Measurements from ENCODE around the gene HOXC9. TPM values are rescaled to one million over a fixed set of nuclear protein-coding genes. Genes with fewer than 3 reads are reported as not detected.

Gene HOXC9
- total RNA-seq, 3 donors from 2014 or later, result 3.8 to 16.8 (median 4.6) TPM

GRCh38 chr12:53978477-53979356 lies 21.2 kb upstream of the HOXC9 start:
- Histone ChIP-seq H3K27me3 (peaks cover 6 to 89% of the 10 kb centered on the region in 2 donors), H3K4me1 (peaks cover 0 to 7% of the 10 kb centered on the region in 2 donors), H3K9me3 (no peaks in the 10 kb centered on the region)

GRCh38 chr12:53980104-53980801 lies 19.7 kb upstream of the HOXC9 start:
- H3K4me3 ChIP-seq, result no peak overlapping the region
- TF ChIP-seq CTCF (IDR thresholded peaks at IDR 0.05), result no peak
- TF ChIP-seq POLR2A (IDR thresholded peaks at IDR 0.05), result no peak
- TF ChIP-seq POLR2AphosphoS5 (IDR thresholded peaks at IDR 0.05), result no peak
- no peak for DNase-seq (ENCODE audit: low spot score in 2 of 2)
- no peaks in the 10 kb centered on the region for H3K9me3 ChIP-seq
- no peaks in the 10 kb centered on the region for H3K36me3 ChIP-seq
- no peak overlapping the region for H3K27ac ChIP-seq
- intact Hi-C loops (cut with DNase I; ENCODE audit: low total_unique reads), result no loop called here
- H3K4me1 ChIP-seq, result peaks cover 0 to 2% of the 10 kb centered on the region in 2 donors
- peaks cover 2 to 86% of the 10 kb centered on the region in 2 donors for H3K27me3 ChIP-seq

More at GRCh38 chr12:53978477-53979356, 21.2 kb upstream of the HOXC9 start:
- intact Hi-C loops (cut with DNase I; ENCODE audit: low total_unique reads), result no loop called here
- TF ChIP-seq POLR2A (IDR thresholded peaks at IDR 0.05) (no peak), CTCF (IDR thresholded peaks at IDR 0.05) (no peak), POLR2AphosphoS5 (IDR thresholded peaks at IDR 0.05) (no peak)
- Histone ChIP-seq H3K36me3 (no peaks in the 10 kb centered on the region), H3K27ac (no peak overlapping the region), H3K4me3 (no peak overlapping the region)
- DNase-seq (ENCODE audit: low spot score in 2 of 2), result no peak

- DNase-seq (ENCODE audit: low spot score in 2 of 2), result no peak
- no peak overlapping the region for H3K4me3 ChIP-seq
- no peaks in the 10 kb centered on the region for H3K36me3 ChIP-seq
- H3K9me3 ChIP-seq, result no peaks in the 10 kb centered on the region
- peaks cover 3 to 86% of the 10 kb centered on the region in 2 donors for H3K27me3 ChIP-seq
- peaks cover 0 to 8% of the 10 kb centered on the region in 2 donors for H3K4me1 ChIP-seq
- H3K27ac ChIP-seq, result no peak overlapping the region
- TF ChIP-seq POLR2A (IDR thresholded peaks at IDR 0.05), result no peak
- no peak for TF ChIP-seq CTCF (IDR thresholded peaks at IDR 0.05)
- TF ChIP-seq POLR2AphosphoS5 (IDR thresholded peaks at IDR 0.05), result no peak
- intact Hi-C loops (cut with DNase I; ENCODE audit: low total_unique reads), result no loop called here
Measured at GRCh38 chr12:53980802-53981496, 19.0 kb upstream of the HOXC9 start.

- intact Hi-C loops (cut with DNase I; ENCODE audit: low total_unique reads), result no loop called here
- Histone ChIP-seq H3K4me1 (peaks cover 0 to 8% of the 10 kb centered on the region in 2 donors), H3K9me3 (no peaks in the 10 kb centered on the region), H3K4me3 (no peak overlapping the region), H3K27ac (no peak overlapping the region), H3K27me3 (peaks cover 4 to 86% of the 10 kb centered on the region in 2 donors), H3K36me3 (no peaks in the 10 kb centered on the region)
- no peak for DNase-seq (ENCODE audit: low spot score in 2 of 2)
- TF ChIP-seq POLR2A (IDR thresholded peaks at IDR 0.05) (no peak), CTCF (IDR thresholded peaks at IDR 0.05) (no peak), POLR2AphosphoS5 (IDR thresholded peaks at IDR 0.05) (no peak)
Measured at GRCh38 chr12:53981634-53982565, 18.1 kb upstream of the HOXC9 start.

All from breast epithelium (tissue), 4 donors.